ENCODE measurements around the gene MED31. TPM values are rescaled to one million over a fixed set of nuclear protein-coding genes. Genes with fewer than 3 reads are reported as not detected.

MED31 gene
- total and polyA plus RNA-seq, 2 of the 13 experiments (the other 11 are each of a cell fraction or from before 2014, with no cell fraction given), result 19.0 to 20.9 TPM

- TF ChIP-seq AKNA (CRISPR knock-in tag; IDR thresholded peaks at IDR 0.05; ENCODE audit: borderline replicate concordance), result peak; percentile 96; the same call in 1 of the 2 replicates
- TF ChIP-seq ATF4 (CRISPR knock-in tag; IDR thresholded peaks at IDR 0.05), result peak in 1 of 2 experiments; percentile 63; a peak in 2 of 4 replicates
- peak; percentile 64; the same call in 1 of the 2 replicates for TF ChIP-seq KDM1A (CRISPR knock-in tag; IDR thresholded peaks at IDR 0.05)
- no peak for TF ChIP-seq CEBPZ (IDR thresholded peaks at IDR 0.05; ENCODE audit: low read length)
- TF ChIP-seq NFKB2 (CRISPR knock-in tag; IDR thresholded peaks at IDR 0.05; ENCODE audit: borderline replicate concordance), result peak; percentile 99
- peak; percentile 97; the same call in 1 of the 2 replicates for TF ChIP-seq SETDB1 (CRISPR knock-in tag; IDR thresholded peaks at IDR 0.05; ENCODE audit: borderline replicate concordance)
- peak; percentile 19; the same call in 1 of the 2 replicates for TF ChIP-seq TAF1 (CRISPR knock-in tag; IDR thresholded peaks at IDR 0.05)
- peak; percentile 61 for TF ChIP-seq ZNF136 (CRISPR knock-in tag; IDR thresholded peaks at IDR 0.05; ENCODE audit: low read depth)
- TF ChIP-seq ZNF143 (CRISPR knock-in tag; IDR thresholded peaks at IDR 0.05), result no peak
- no peak for TF ChIP-seq ZNF207 (IDR thresholded peaks at IDR 0.05; ENCODE audit: borderline replicate concordance)
- TF ChIP-seq RERE (CRISPR knock-in tag; IDR thresholded peaks at IDR 0.05; ENCODE audit: low read depth), result no peak
- no peak for TF ChIP-seq ZFP36 (IDR thresholded peaks at IDR 0.05; ENCODE audit: borderline replicate concordance, low read depth, low read length, partially characterized antibody)
Observed at GRCh38 chr17:6651919-6652452, 581 bp upstream of the MED31 start (continued).

All from HepG2 (cell line).